CD14-positive monocyte (primary cell): ENCODE results near the gene HIVEP3. TPM values are rescaled to one million over a fixed set of nuclear protein-coding genes. Genes with fewer than 3 reads are reported as not detected.

ENCODE experiments used
- DNase-seq, 3 donors: peaks; one replicate each; pipeline ENCODE4 v3.0.0-alpha.2; 2011 to 2022
- H2AFZ ChIP-seq: 2 replicates; pipeline ENCODE4 v1.6.0; 2012; ENCODE audit warnings: mild to moderate bottlenecking, low read depth, low read length, inconsistent platforms; ENCODE audit not compliant: insufficient read depth, poor library complexity, severe bottlenecking
- H3K27ac ChIP-seq, 2 donors: 1 replicate in 1 of 2; 2 replicates in 1 of 2; pipeline ENCODE4 v1.5.1; 2012 to 2013; ENCODE audit warnings: low read length in 2 of 2, control low read depth in 1 of 2, inconsistent platforms in 1 of 2, low read depth in 1 of 2, mild to moderate bottlenecking in 1 of 2
- H3K27me3 ChIP-seq, 2 donors: one replicate each; pipeline versions ENCODE4 v1.6.0 to v1.6.1; 2011 to 2013; ENCODE audit warnings: low read length in 2 of 2; ENCODE audit not compliant: control insufficient read depth in 2 of 2, insufficient read depth in 2 of 2
- H3K36me3 ChIP-seq, 2 donors: replicated peaks in 1 of 2; 1 replicate in 1 of 2; 2 replicates in 1 of 2; pipeline versions ENCODE4 v1.5.1 to v1.6.1; 2012 to 2013; ENCODE audit warnings: low read length in 2 of 2, control low read depth in 1 of 2, inconsistent platforms in 1 of 2, mild to moderate bottlenecking in 1 of 2; ENCODE audit not compliant: insufficient read depth in 2 of 2, control insufficient read depth in 1 of 2
- H3K4me1 ChIP-seq, 2 donors: 1 replicate in 1 of 2; 2 replicates in 1 of 2; pipeline versions ENCODE4 v1.5.1 to v1.6.1; 2012 to 2013; ENCODE audit warnings: low read length in 2 of 2, control low read depth in 1 of 2, inconsistent platforms in 1 of 2, mild to moderate bottlenecking in 1 of 2, moderate library complexity in 1 of 2; ENCODE audit not compliant: insufficient read depth in 2 of 2, control insufficient read depth in 1 of 2
- H3K4me2 ChIP-seq: replicated peaks from 2 replicates; pipeline ENCODE3; 2012; ENCODE audit warnings: low read length, moderate library complexity, mild to moderate bottlenecking; ENCODE audit not compliant: poor library complexity, severe bottlenecking; ENCODE audit errors: extremely low read depth
- H3K4me3 ChIP-seq, 3 experiments: fragments of 200-600 bp in 1 of 3; sonication (generic) in 1 of 3; replicated peaks in 1 of 3; 1 replicate in 2 of 3; 2 replicates in 1 of 3; pipeline ENCODE4 v1.5.1; 2011 to 2013; ENCODE audit warnings: low read length in 3 of 3, mild to moderate bottlenecking in 3 of 3, control low read depth in 2 of 3, low read depth in 2 of 3, inconsistent platforms in 1 of 3, moderate library complexity in 1 of 3
- H3K79me2 ChIP-seq: 2 replicates; pipeline ENCODE4 v1.6.0; 2012; ENCODE audit warnings: mild to moderate bottlenecking, control low read depth, inconsistent platforms, low read length, moderate library complexity; ENCODE audit not compliant: insufficient read depth
- H3K9ac ChIP-seq: 2 replicates; pipeline ENCODE4 v1.6.0; 2017; ENCODE audit warnings: low read length, mild to moderate bottlenecking; ENCODE audit not compliant: insufficient read depth, poor library complexity, severe bottlenecking
- H3K9me3 ChIP-seq, 2 donors: replicated peaks in 1 of 2; 1 replicate in 1 of 2; 2 replicates in 1 of 2; pipeline versions ENCODE4 v1.5.1 to v1.6.1; 2012 to 2013; ENCODE audit warnings: low read length in 2 of 2, control low read depth in 1 of 2; ENCODE audit not compliant: control insufficient read depth in 1 of 2, insufficient read depth in 1 of 2
- H4K20me1 ChIP-seq: 2 replicates; pipeline ENCODE4 v1.6.0; 2012; ENCODE audit warnings: mild to moderate bottlenecking, low read length, control low read depth, moderate library complexity; ENCODE audit not compliant: insufficient read depth
- H3K27ac Mint-ChIP-seq, 7 donors: one replicate each; pipeline ENCODE4 v1.8.0; 2020; ENCODE audit warnings: mild to moderate bottlenecking in 7 of 7, mixed read lengths in 7 of 7, moderate library complexity in 6 of 7, inconsistent platforms in 2 of 7
- H3K27me3 Mint-ChIP-seq, 3 donors: one replicate each; pipeline ENCODE4 v1.8.0; 2021 to 2022; ENCODE audit warnings: low read depth in 3 of 3, mild to moderate bottlenecking in 3 of 3, mixed read lengths in 3 of 3, moderate library complexity in 3 of 3, inconsistent platforms in 1 of 3
- H3K36me3 Mint-ChIP-seq, 2 donors: one replicate each; pipeline ENCODE4 v1.8.0; 2020; ENCODE audit warnings: mixed read lengths in 2 of 2, inconsistent platforms in 1 of 2, mild to moderate bottlenecking in 1 of 2
- H3K4me1 Mint-ChIP-seq: one replicate; pipeline ENCODE4 v1.8.0; 2020; ENCODE audit warnings: mild to moderate bottlenecking, mixed read lengths
- H3K4me3 Mint-ChIP-seq, 2 donors: one replicate each; pipeline ENCODE4 v1.8.0; 2020; ENCODE audit warnings: mild to moderate bottlenecking in 2 of 2, mixed read lengths in 2 of 2, moderate library complexity in 1 of 2
- H3K9me3 Mint-ChIP-seq, 7 donors: one replicate each; pipeline ENCODE4 v1.8.0; 2020 to 2022; ENCODE audit warnings: mixed read lengths in 7 of 7, mild to moderate bottlenecking in 6 of 7, moderate library complexity in 6 of 7, inconsistent platforms in 2 of 7
- WGBS: methylation state at CpG from one replicate; pipeline ENCODE4 v1.1.5; 2013; ENCODE audit warnings: missing lambda C conversion rate; ENCODE audit not compliant: insufficient coverage; 5-methylcytosine and 5-hydroxymethylcytosine counted together
- intact Hi-C, 2 donors: fragments of 100-400 bp; cut with micrococcal nuclease; formaldehyde crosslinking; loops; one replicate each; pipeline versions ENCODE4 v1.15.0 to v1.15.1; 2023
- polyA plus RNA-seq, 3 donors: library from polyadenylated mRNA; depleted of rRNA in 1 of 3; unstranded in 2 of 3; stranded (reverse) in 1 of 3; fragments of 300-500 nt in 2 of 3; fragments of >200 nt in 1 of 3; fragmentation: Illumina TruSeq in 2 of 3; gene quantifications; 1 replicate in 2 of 3; 2 replicates in 1 of 3; pipeline ENCODE4 v1.2.3, GENCODE V29; 2012 to 2021
- TF ChIP-seq, protein P1 (sequence below): fragments of 200-600 bp; IDR thresholded peaks from one replicate; pipeline ENCODE4 v1.8.0; 2022; ENCODE audit warnings: antibody characterized with exemption, mild to moderate bottlenecking

HIVEP3 gene
- polyA plus RNA-seq, 3 donors: 1.2 to 3.7 (median 1.8) TPM

DNA sequence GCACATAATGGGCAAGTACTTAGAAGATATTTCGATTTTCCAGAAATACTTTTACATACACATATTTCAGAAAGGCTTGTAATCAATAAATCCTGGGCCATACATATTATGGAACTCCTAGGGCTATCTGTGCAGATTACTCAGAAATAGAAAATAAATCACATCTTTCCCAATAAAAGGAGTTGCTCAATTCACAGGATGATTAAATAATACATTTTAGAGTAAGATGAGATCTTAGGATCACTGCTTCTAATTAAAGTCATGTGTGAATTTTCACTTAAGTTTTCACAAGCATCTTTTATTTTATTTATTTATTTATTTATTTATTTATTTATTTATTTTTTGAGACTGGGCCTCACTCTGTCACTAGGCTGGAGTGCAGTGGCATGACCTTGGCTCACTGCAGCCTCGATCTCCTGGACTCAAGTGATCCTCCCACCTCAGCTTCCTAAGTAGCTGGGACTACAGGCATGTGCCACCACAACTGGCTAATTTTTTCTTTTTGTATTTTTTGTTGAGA lies 144.2 kb downstream of the HIVEP3 start:
- peaks cover 0 to 3% (median 2%) of the 10 kb centered on the region in 3 donors for H3K27me3 Mint-ChIP-seq
- Histone ChIP-seq H3K79me2 (no peaks in the 10 kb centered on the region), H3K4me2 (no peak overlapping the region), H3K27ac (no peak overlapping the region), H3K27me3 (no peaks in the 10 kb centered on the region), H3K9me3 (no peaks in the 10 kb centered on the region), H4K20me1 (no peaks in the 10 kb centered on the region), H3K4me3 (no peak overlapping the region), H2AFZ (no peak overlapping the region), H3K9ac (no peak overlapping the region), H3K36me3 (no peaks in the 10 kb centered on the region), H3K4me1 (peaks cover 41 to 42% of the 10 kb centered on the region in 2 donors)
- H3K4me3 Mint-ChIP-seq: no peak overlapping the region
- no CpG with 5 or more reads among the region's 2 CpGs for WGBS
- no peaks in the 10 kb centered on the region for H3K9me3 Mint-ChIP-seq
- intact Hi-C loops: no loop called here
- H3K4me1 Mint-ChIP-seq: peaks cover 49% of the 10 kb centered on the region
- peaks cover 0 to 7% of the 10 kb centered on the region in 2 donors for H3K36me3 Mint-ChIP-seq
- DNase-seq: no peak
- TF ChIP-seq, protein P1, sequence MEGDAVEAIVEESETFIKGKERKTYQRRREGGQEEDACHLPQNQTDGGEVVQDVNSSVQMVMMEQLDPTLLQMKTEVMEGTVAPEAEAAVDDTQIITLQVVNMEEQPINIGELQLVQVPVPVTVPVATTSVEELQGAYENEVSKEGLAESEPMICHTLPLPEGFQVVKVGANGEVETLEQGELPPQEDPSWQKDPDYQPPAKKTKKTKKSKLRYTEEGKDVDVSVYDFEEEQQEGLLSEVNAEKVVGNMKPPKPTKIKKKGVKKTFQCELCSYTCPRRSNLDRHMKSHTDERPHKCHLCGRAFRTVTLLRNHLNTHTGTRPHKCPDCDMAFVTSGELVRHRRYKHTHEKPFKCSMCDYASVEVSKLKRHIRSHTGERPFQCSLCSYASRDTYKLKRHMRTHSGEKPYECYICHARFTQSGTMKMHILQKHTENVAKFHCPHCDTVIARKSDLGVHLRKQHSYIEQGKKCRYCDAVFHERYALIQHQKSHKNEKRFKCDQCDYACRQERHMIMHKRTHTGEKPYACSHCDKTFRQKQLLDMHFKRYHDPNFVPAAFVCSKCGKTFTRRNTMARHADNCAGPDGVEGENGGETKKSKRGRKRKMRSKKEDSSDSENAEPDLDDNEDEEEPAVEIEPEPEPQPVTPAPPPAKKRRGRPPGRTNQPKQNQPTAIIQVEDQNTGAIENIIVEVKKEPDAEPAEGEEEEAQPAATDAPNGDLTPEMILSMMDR: no peak
- no peak overlapping the region for H3K27ac Mint-ChIP-seq

DNA sequence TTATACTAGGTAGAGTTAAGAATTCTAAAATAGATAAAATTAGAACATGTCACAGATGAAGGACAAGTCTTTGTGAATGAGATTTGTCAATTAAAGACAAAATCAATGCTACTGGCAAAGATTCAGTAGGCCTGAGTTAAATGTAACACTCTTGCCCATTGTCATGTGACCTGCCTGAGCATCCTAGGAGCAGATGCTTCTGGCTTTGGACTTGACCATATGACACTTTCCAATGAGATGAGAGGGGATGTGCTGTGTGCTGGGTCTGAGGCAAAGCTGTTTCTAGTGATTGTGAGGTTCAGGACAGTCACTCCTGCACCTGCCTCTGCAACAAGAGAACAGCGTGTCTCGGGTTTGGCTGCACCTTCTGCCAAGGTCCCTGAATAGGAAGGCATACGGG lies 144.9 kb downstream of the HIVEP3 start:
- intact Hi-C loops: no loop called here
- Histone ChIP-seq H3K79me2 (no peaks in the 10 kb centered on the region), H3K27ac (no peak overlapping the region), H3K4me3 (no peak overlapping the region), H3K4me2 (no peak overlapping the region), H3K9me3 (no peaks in the 10 kb centered on the region), H2AFZ (no peak overlapping the region), H4K20me1 (no peaks in the 10 kb centered on the region), H3K9ac (no peak overlapping the region), H3K4me1 (peaks cover 48 to 49% of the 10 kb centered on the region in 2 donors), H3K27me3 (no peaks in the 10 kb centered on the region), H3K36me3 (no peaks in the 10 kb centered on the region)
- peaks cover 56% of the 10 kb centered on the region for H3K4me1 Mint-ChIP-seq
- H3K27me3 Mint-ChIP-seq: peaks cover 0 to 3% (median 2%) of the 10 kb centered on the region in 3 donors
- H3K4me3 Mint-ChIP-seq: no peak overlapping the region
- peaks cover 0 to 7% of the 10 kb centered on the region in 2 donors for H3K36me3 Mint-ChIP-seq
- H3K9me3 Mint-ChIP-seq: no peaks in the 10 kb centered on the region
- DNase-seq: no peak
- no CpG with 5 or more reads among the region's 3 CpGs for WGBS
- no peak overlapping the region for H3K27ac Mint-ChIP-seq
- TF ChIP-seq, protein P1: no peak
